ENCODE data around the gene CTAGE9.
"Not testable (repeated sequence)": the region's sequence is repeated elsewhere in the genome, so short reads cannot be mapped to it uniquely, and the experiment has no call there.

DNA sequence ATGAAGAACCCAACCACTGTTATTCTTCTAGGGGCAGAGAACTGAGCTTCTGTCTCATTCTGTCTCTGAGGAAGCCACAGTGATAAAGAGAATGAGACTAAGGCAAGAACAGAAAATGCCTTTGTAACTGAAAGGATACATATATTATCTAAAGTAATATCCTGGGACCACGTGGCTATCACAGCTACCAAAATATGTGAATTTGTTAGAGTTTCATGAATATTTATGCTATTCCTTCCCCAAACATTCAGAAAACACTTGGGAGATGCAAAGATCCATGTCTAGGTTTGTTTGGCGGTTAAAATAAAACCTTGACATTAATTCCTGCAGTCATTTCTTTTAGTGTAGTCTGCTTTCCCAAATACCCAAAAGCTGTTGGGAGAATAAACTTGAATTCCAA is 6.9 kb downstream of the CTAGE9 start:
- TF ChIP-seq, protein P1, sequence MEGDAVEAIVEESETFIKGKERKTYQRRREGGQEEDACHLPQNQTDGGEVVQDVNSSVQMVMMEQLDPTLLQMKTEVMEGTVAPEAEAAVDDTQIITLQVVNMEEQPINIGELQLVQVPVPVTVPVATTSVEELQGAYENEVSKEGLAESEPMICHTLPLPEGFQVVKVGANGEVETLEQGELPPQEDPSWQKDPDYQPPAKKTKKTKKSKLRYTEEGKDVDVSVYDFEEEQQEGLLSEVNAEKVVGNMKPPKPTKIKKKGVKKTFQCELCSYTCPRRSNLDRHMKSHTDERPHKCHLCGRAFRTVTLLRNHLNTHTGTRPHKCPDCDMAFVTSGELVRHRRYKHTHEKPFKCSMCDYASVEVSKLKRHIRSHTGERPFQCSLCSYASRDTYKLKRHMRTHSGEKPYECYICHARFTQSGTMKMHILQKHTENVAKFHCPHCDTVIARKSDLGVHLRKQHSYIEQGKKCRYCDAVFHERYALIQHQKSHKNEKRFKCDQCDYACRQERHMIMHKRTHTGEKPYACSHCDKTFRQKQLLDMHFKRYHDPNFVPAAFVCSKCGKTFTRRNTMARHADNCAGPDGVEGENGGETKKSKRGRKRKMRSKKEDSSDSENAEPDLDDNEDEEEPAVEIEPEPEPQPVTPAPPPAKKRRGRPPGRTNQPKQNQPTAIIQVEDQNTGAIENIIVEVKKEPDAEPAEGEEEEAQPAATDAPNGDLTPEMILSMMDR (IDR thresholded peaks at IDR 0.05; ENCODE audit: borderline replicate concordance, extremely low read depth, low read length, poor library complexity, severe bottlenecking) = not testable (repeated sequence)
- TF ChIP-seq EZH2 (IDR thresholded peaks at IDR 0.05; ENCODE audit: borderline replicate concordance, low read depth, low read length, severe bottlenecking) = not testable (repeated sequence)
